H1 (cell line): ENCODE results near the gene PTTG1IP2. TPM values are rescaled to one million over a fixed set of nuclear protein-coding genes. Genes with fewer than 3 reads are reported as not detected.

ENCODE experiments used
- CTCF ChIA-PET: fragments of 300-600 bp; sonication (Branson Sonifier 250); formaldehyde crosslinking; loops from one replicate; lab custom pipeline; 2021; ENCODE audit not compliant: partially characterized antibody; lab: Charles Lee
- POLR2A ChIA-PET: fragments of 300-600 bp; sonication (Branson Sonifier 250); formaldehyde crosslinking; loops from one replicate; lab custom pipeline; 2021; ENCODE audit warnings: inconsistent platforms; ENCODE audit not compliant: partially characterized antibody; lab: Charles Lee
- DNase-seq, 2 experiments: peaks; one replicate each; pipeline versions ENCODE4 v3.0.0 to v3.0.0-alpha.2; 2010 to 2022; ENCODE audit warnings: low spot score in 2 of 2, low read depth in 1 of 2, mixed read lengths in 1 of 2
- FAIRE-seq: peaks from 2 replicates; lab custom pipeline; 2011; peaks lifted over from hg19 to GRCh38; lab: Jason Lieb, UNC
- H2AFZ ChIP-seq: 2 replicates; pipeline ENCODE4 v1.8.1; 2012; ENCODE audit warnings: low read length, inconsistent platforms
- H2AK5ac ChIP-seq: 2 replicates; pipeline ENCODE4 v1.6.1; 2013; ENCODE audit warnings: low read depth, low read length
- H2BK120ac ChIP-seq: replicated peaks from 2 replicates; pipeline ENCODE3; 2013; ENCODE audit warnings: low read depth, low read length, inconsistent platforms
- H2BK12ac ChIP-seq: 2 replicates; pipeline ENCODE4 v1.6.1; 2013; ENCODE audit warnings: low read depth, low read length
- H2BK15ac ChIP-seq: 2 replicates; pipeline ENCODE4 v1.6.1; 2013; ENCODE audit warnings: low read length
- H2BK20ac ChIP-seq: 2 replicates; pipeline ENCODE4 v1.6.1; 2013; ENCODE audit warnings: low read length
- H2BK5ac ChIP-seq: 2 replicates; pipeline ENCODE4 v1.6.1; 2013; ENCODE audit warnings: low read depth, low read length
- H3K14ac ChIP-seq: 2 replicates; pipeline ENCODE4 v1.6.1; 2013; ENCODE audit warnings: inconsistent platforms; ENCODE audit not compliant: insufficient read length
- H3K18ac ChIP-seq: 2 replicates; pipeline ENCODE4 v1.6.1; 2013; ENCODE audit warnings: low read length; ENCODE audit errors: extremely low read depth
- H3K23ac ChIP-seq: 2 replicates; pipeline ENCODE4 v1.6.1; 2013; ENCODE audit warnings: inconsistent platforms; ENCODE audit not compliant: insufficient read length
- H3K23me2 ChIP-seq: 2 replicates; pipeline ENCODE4 v1.6.1; 2013; ENCODE audit warnings: low read depth, low read length
- H3K27ac ChIP-seq: 2 replicates; pipeline ENCODE4 v1.6.1; 2011; ENCODE audit warnings: low read depth, low read length, inconsistent platforms
- H3K27me3 ChIP-seq, 4 experiments: replicated peaks in 1 of 4; 1 replicate in 1 of 4; 2 replicates in 3 of 4; pipeline versions ENCODE4 v1.6.1 to v1.8.1; 2011 to 2013; ENCODE audit warnings: low read length in 3 of 4, mild to moderate bottlenecking in 3 of 4, inconsistent platforms in 2 of 4, mixed read lengths in 2 of 4, moderate library complexity in 1 of 4; ENCODE audit not compliant: control insufficient read depth in 3 of 4, insufficient read depth in 3 of 4; ENCODE audit errors: extremely low read depth in 1 of 4
- H3K36me3 ChIP-seq, 4 experiments: 2 replicates each; pipeline versions ENCODE4 v1.6.1 to v1.8.1; 2011 to 2013; ENCODE audit warnings: mild to moderate bottlenecking in 4 of 4, low read length in 3 of 4, moderate library complexity in 2 of 4, control low read depth in 1 of 4, inconsistent platforms in 1 of 4; ENCODE audit not compliant: insufficient read depth in 4 of 4, control insufficient read depth in 2 of 4
- H3K4ac ChIP-seq: replicated peaks from 2 replicates; pipeline ENCODE3; 2013; ENCODE audit warnings: low read length, low read depth, mixed read lengths, inconsistent platforms; ENCODE audit not compliant: insufficient read length
- H3K4me1 ChIP-seq, 4 experiments: replicated peaks in 1 of 4; 1 replicate in 1 of 4; 2 replicates in 3 of 4; pipeline versions ENCODE4 v1.6.1 to v1.8.1; 2011 to 2013; ENCODE audit warnings: low read length in 3 of 4, inconsistent platforms in 2 of 4, mixed read lengths in 1 of 4; ENCODE audit not compliant: insufficient read depth in 4 of 4, control insufficient read depth in 3 of 4
- H3K4me2 ChIP-seq, 2 experiments: 2 replicates each; pipeline versions ENCODE4 v1.6.1 to v1.8.1; 2011 to 2013; ENCODE audit warnings: low read depth in 2 of 2, low read length in 2 of 2, control low read depth in 1 of 2, inconsistent platforms in 1 of 2, mild to moderate bottlenecking in 1 of 2; ENCODE audit not compliant: insufficient read depth in 1 of 2
- H3K4me3 ChIP-seq, 4 experiments: fragments of 200-600, 300-600 bp in 1 of 4; sonication (generic), shearing (Covaris generic), sonication (Bioruptor Twin) in 1 of 4; 2 replicates each; pipeline versions ENCODE4 v1.5.1 to v1.8.1; 2011 to 2016; ENCODE audit warnings: low read length in 4 of 4, low read depth in 3 of 4, control low read depth in 2 of 4, inconsistent platforms in 2 of 4, mild to moderate bottlenecking in 2 of 4, mixed read lengths in 1 of 4, moderate library complexity in 1 of 4; ENCODE audit not compliant: insufficient read depth in 2 of 4; ENCODE audit errors: extremely low read depth in 1 of 4
- H3K56ac ChIP-seq: replicated peaks from 2 replicates; pipeline ENCODE3; 2013; ENCODE audit warnings: low read depth, mild to moderate bottlenecking, mixed read lengths, low read length, inconsistent platforms; ENCODE audit not compliant: insufficient read length
- H3K79me1 ChIP-seq: 2 replicates; pipeline ENCODE4 v1.6.1; 2013; ENCODE audit warnings: low read depth, low read length, control low read depth
- H3K79me2 ChIP-seq, 2 experiments: 2 replicates each; pipeline versions ENCODE4 v1.6.1 to v1.8.1; 2012 to 2013; ENCODE audit warnings: low read length in 2 of 2, mild to moderate bottlenecking in 2 of 2, inconsistent platforms in 1 of 2; ENCODE audit not compliant: insufficient read depth in 2 of 2, control insufficient read depth in 1 of 2
- H3K9ac ChIP-seq, 4 experiments: replicated peaks in 1 of 4; 1 replicate in 1 of 4; 2 replicates in 3 of 4; pipeline versions ENCODE4 v1.6.1 to v1.8.1; 2011 to 2013; ENCODE audit warnings: low read depth in 3 of 4, low read length in 3 of 4, control low read depth in 2 of 4, mild to moderate bottlenecking in 2 of 4, moderate library complexity in 2 of 4, inconsistent platforms in 1 of 4; ENCODE audit errors: extremely low read depth in 1 of 4
- H3K9me3 ChIP-seq, 2 experiments: 2 replicates each; pipeline versions ENCODE4 v1.6.1 to v1.8.1; 2012 to 2013; ENCODE audit warnings: mild to moderate bottlenecking in 2 of 2, moderate library complexity in 2 of 2, control low read depth in 1 of 2, inconsistent platforms in 1 of 2, low read depth in 1 of 2, low read length in 1 of 2, mixed read lengths in 1 of 2; ENCODE audit not compliant: insufficient read depth in 2 of 2
- H4K20me1 ChIP-seq, 2 experiments: replicated peaks in 1 of 2; 2 replicates each; pipeline versions ENCODE3 to v1.8.1; 2011 to 2013; ENCODE audit warnings: inconsistent platforms in 2 of 2, low read length in 2 of 2, mild to moderate bottlenecking in 1 of 2; ENCODE audit not compliant: insufficient read depth in 2 of 2, control insufficient read depth in 1 of 2
- H4K5ac ChIP-seq: 2 replicates; pipeline ENCODE4 v1.6.1; 2013; ENCODE audit warnings: low read length, low read depth, mixed read lengths, inconsistent platforms; ENCODE audit not compliant: insufficient read length
- H4K8ac ChIP-seq: 2 replicates; pipeline ENCODE4 v1.8.0; 2013; ENCODE audit warnings: mild to moderate bottlenecking, moderate library complexity, low read length, inconsistent platforms; ENCODE audit not compliant: insufficient read depth; ENCODE audit errors: extremely low read depth
- H4K91ac ChIP-seq: replicated peaks from 2 replicates; pipeline ENCODE3; 2013; ENCODE audit warnings: low read length, mixed read lengths, inconsistent platforms; ENCODE audit not compliant: insufficient read length
- BCL11A ChIP-seq, 2 experiments: IDR thresholded peaks; one replicate each; pipeline ENCODE4 v1.6.1; 2011; ENCODE audit warnings: low read depth in 2 of 2, low read length in 2 of 2, mild to moderate bottlenecking in 2 of 2
- BRCA1 ChIP-seq: IDR thresholded peaks from 2 replicates; pipeline ENCODE4 v1.6.1; 2012; ENCODE audit warnings: low read depth, low read length, improper control_type of control experiment
- CTCF ChIP-seq, 3 experiments: IDR thresholded peaks; 1 replicate in 2 of 3; 2 replicates in 1 of 3; pipeline versions ENCODE4 v1.5.1 to v1.6.1; 2011; ENCODE audit warnings: low read length in 3 of 3, mild to moderate bottlenecking in 3 of 3, inconsistent platforms in 2 of 3, low read depth in 1 of 3, moderate library complexity in 1 of 3; ENCODE audit not compliant: insufficient read depth in 1 of 3; ENCODE audit errors: control extremely low read depth in 1 of 3
- HDAC2 ChIP-seq, 2 experiments: fragments of 300-600 bp in 1 of 2; sonication (generic) in 1 of 2; IDR thresholded peaks; 2 replicates each; pipeline ENCODE4 v1.6.1; 2011 to 2012; ENCODE audit warnings: low read depth in 2 of 2, low read length in 2 of 2, mild to moderate bottlenecking in 2 of 2, moderate library complexity in 2 of 2, borderline replicate concordance in 1 of 2, inconsistent platforms in 1 of 2
- HDAC6 ChIP-seq: IDR thresholded peaks from one replicate; pipeline ENCODE4 v1.7.1; 2012; ENCODE audit warnings: low read depth, mild to moderate bottlenecking, inconsistent platforms, low read length, moderate library complexity
- MAFK ChIP-seq: IDR thresholded peaks from 2 replicates; pipeline ENCODE4 v1.6.1; 2012; ENCODE audit warnings: low read depth, mild to moderate bottlenecking, improper control_type of control experiment, low read length
- NANOG ChIP-seq: IDR thresholded peaks from 2 replicates; pipeline ENCODE4 v1.6.1; 2011; ENCODE audit warnings: low read length, low read depth, mild to moderate bottlenecking, inconsistent platforms; ENCODE audit not compliant: insufficient read depth, poor library complexity, severe bottlenecking
- PHF8 ChIP-seq: fragments of 200-600 bp; sonication (generic); conservative IDR thresholded peaks from 2 replicates; pipeline ENCODE4 v1.7.1; 2012; ENCODE audit warnings: low read depth, mild to moderate bottlenecking, inconsistent platforms, low read length, moderate library complexity
- RAD21 ChIP-seq, 2 experiments: IDR thresholded peaks in 1 of 2; conservative IDR thresholded peaks in 1 of 2; 2 replicates each; pipeline ENCODE4 v1.6.1; 2011; ENCODE audit warnings: low read depth in 2 of 2, low read length in 2 of 2, improper control_type of control experiment in 1 of 2, inconsistent platforms in 1 of 2, mild to moderate bottlenecking in 1 of 2, moderate library complexity in 1 of 2
- SP2 ChIP-seq: IDR thresholded peaks from 2 replicates; pipeline ENCODE4 v1.6.1; 2012; ENCODE audit warnings: mild to moderate bottlenecking, low read length, inconsistent platforms
- TAF7 ChIP-seq: optimal IDR thresholded peaks from 2 replicates; pipeline ENCODE3; 2011; ENCODE audit warnings: low read depth, mild to moderate bottlenecking, inconsistent platforms, low read length, moderate library complexity, borderline replicate concordance
- WGBS, 2 experiments: shearing (Covaris generic) in 1 of 2; methylation state at CpG; one replicate each; pipeline versions ENCODE4 v1.1.6 to v1.1.7; 2013 to 2015; ENCODE audit warnings: low lambda C conversion rate in 2 of 2, mixed read lengths in 2 of 2, inconsistent platforms in 1 of 2, low coverage in 1 of 2, missing lambda C conversion rate in 1 of 2; ENCODE audit not compliant: insufficient replicate concordance in 2 of 2, insufficient coverage in 1 of 2, insufficient read length in 1 of 2; ENCODE audit errors: extremely low coverage in 1 of 2, missing lambda C conversion rate in 1 of 2; 5-methylcytosine and 5-hydroxymethylcytosine counted together
- polyA plus RNA-seq, 7 experiments: library from polyadenylated mRNA; depleted of rRNA in 3 of 7; stranded (reverse) in 5 of 7; unstranded in 2 of 7; fragments of >200 nt in 5 of 7; fragments of 200-250 nt in 2 of 7; gene quantifications; 1 replicate in 5 of 7; 2 replicates in 1 of 7; 4 replicates in 1 of 7; pipeline versions ENCODE4 v1.2.1 to v1.2.3, GENCODE V29; 2011 to 2013; ENCODE audit warnings: missing spikeins in 2 of 7, mixed read lengths in 2 of 7
- total RNA-seq: library from RNA; stranded (reverse); fragmentation: NEBNext Ultra II Directional; extraction: Animal tissue kit (Norgen Biotek cat#: 25700); gene quantifications from 2 replicates; pipeline ENCODE4 v1.2.1, GENCODE V29; 2021

Gene PTTG1IP2
- total and polyA plus RNA-seq, 2 of the 8 experiments (the other 6 are each of a cell fraction or from before 2014, with no cell fraction given): not detected

DNA sequence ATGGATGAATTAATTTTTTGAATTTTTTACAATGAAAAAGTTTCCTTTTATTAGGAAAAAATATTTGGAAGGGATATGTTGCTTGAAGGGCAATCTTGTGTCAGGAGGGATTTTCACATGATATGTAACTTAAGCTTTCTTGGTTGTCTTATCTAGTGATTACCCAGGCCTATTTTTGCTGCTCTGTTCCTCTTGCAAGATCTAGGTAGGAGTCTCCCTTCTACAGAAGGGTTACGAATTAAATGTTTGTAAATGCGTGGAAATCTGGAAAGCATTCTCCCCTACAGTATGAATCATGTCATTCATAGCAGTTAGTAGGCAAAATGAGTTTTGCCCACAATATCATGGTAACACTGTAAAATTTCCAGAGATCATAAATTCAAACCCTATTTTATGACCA, 69.0 kb downstream of the PTTG1IP2 start:
- Histone ChIP-seq H3K79me1 (no peaks in the 10 kb centered on the region), H3K23ac (no peak overlapping the region), H4K20me1 (no peaks in the 10 kb centered on the region), H3K9ac (no peak overlapping the region), H3K56ac (no peak overlapping the region), H4K5ac (no peak overlapping the region), H4K91ac (no peak overlapping the region), H3K4me2 (no peak overlapping the region), H2BK5ac (no peak overlapping the region), H3K79me2 (no peaks in the 10 kb centered on the region), H2BK12ac (no peak overlapping the region), H2AFZ (no peak overlapping the region), H2BK120ac (no peak overlapping the region), H3K27ac (no peak overlapping the region), H2AK5ac (no peak overlapping the region), H3K9me3 (no peaks in the 10 kb centered on the region), H3K4me1 (0 out of 7 replicates have a peak, but pooled peaks cover 0 to 1% (median 0%) of the 10 kb centered on the region in 4 experiments), H3K36me3 (no peaks in the 10 kb centered on the region), H3K14ac (no peak overlapping the region), H4K8ac (no peak overlapping the region), H2BK20ac (no peak overlapping the region), H3K27me3 (no peaks in the 10 kb centered on the region), H2BK15ac (no peak overlapping the region), H3K4ac (no peak overlapping the region), H3K23me2 (no peaks in the 10 kb centered on the region), H3K4me3 (no peak overlapping the region), H3K18ac (no peak overlapping the region)
- no peak for DNase-seq
- ChIA-PET CTCF (interaction anchor here (1.2 to 5.2 kb wide), 5 partner anchors 9 to 32 kb away, joined by 3 to 17 read pairs (median 5); no protein-coding TSS in a partner anchor), POLR2A (no interaction called here)
- 94% methylated on average over 2 of the region's 2 CpGs; no CpG with 5 or more reads in 1 of the 2 experiments for WGBS, 2 experiments
- FAIRE-seq: no peak
- TF ChIP-seq RAD21 (IDR thresholded peaks at IDR 0.05 in 1 of 2, conservative IDR thresholded peaks at IDR 0.05 in 1 of 2; ENCODE audit: low read depth in 2 of 2, low read length in 2 of 2) (no peak), HDAC6 (no peak), BRCA1 (no peak), SP2 (no peak), BCL11A (IDR thresholded peaks at IDR 0.05; ENCODE audit: low read depth in 2 of 2, low read length in 2 of 2) (no peak), NANOG (no peak), TAF7 (no peak), HDAC2 (IDR thresholded peaks at IDR 0.05; ENCODE audit: borderline replicate concordance in 1 of 2, low read depth in 2 of 2, low read length in 2 of 2) (no peak), MAFK (no peak), CTCF (IDR thresholded peaks at IDR 0.05; ENCODE audit: control extremely low read depth in 1 of 3, insufficient read depth in 1 of 3, low read depth in 1 of 3, low read length in 3 of 3) (no peak), PHF8 (no peak)
